GM12864 (cell line): ENCODE results near the gene FOXN1.

Experiments
- DNase-seq: peaks from one replicate; pipeline ENCODE4 v3.0.0-alpha.2; 2011; ENCODE audit warnings: low read depth
- H3K4me3 ChIP-seq: 2 replicates; pipeline ENCODE4 v1.5.1; 2011; ENCODE audit warnings: mild to moderate bottlenecking, low read depth, low read length, control low read depth
- CTCF ChIP-seq: IDR thresholded peaks from 2 replicates; pipeline ENCODE4 v1.5.1; 2011; ENCODE audit warnings: low read depth, mild to moderate bottlenecking, moderate library complexity, low read length, control low read depth, inconsistent platforms; ENCODE audit errors: missing control alignments

FOXN1 gene

GRCh38 chr17:28547623-28548416 is 41.7 kb downstream of the FOXN1 start:
- peak; percentile 64 for DNase-seq

DNA sequence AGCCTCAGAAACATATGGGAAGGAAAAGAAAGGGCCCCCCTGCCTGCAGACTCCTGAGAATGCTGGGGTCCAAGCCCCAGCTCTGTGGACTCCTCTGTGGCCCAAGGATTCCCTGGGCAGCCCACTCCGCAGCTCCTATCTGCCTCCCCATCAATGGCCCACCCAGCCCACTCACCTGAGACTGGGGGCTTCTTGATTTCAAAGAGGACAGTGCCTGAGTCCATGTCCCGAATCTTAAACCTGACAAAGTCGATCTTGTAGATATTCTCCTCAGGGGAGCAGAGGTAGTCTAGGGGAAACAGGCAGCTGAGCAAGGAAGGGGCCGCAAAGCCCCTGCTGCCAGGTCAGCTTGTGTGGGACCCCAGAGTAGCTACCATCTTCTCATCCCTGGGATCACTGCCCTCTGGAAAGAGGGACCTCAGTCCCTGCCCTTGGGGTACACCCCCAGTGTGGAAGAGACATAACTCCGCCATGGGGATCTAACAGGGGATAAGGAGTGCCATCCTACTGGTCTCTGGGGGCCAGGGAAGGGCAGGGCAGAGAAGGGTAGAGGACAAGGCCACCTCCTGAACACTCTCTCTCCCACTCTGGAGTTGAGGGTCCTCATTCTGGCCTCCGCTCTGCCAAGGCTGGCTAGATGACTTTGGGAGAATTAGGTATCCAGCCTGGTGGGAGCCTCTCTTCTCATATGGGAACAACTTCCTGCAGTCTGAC is 42.4 kb downstream of the FOXN1 start:
- TF ChIP-seq CTCF = no peak
- no peak overlapping the region for H3K4me3 ChIP-seq
- DNase-seq = no peak

More at GRCh38 chr17:28547623-28548416, 41.7 kb downstream of the FOXN1 start:
- H3K4me3 ChIP-seq = peak overlapping the region; percentile 16
- peak; percentile 95 for TF ChIP-seq CTCF

DNA sequence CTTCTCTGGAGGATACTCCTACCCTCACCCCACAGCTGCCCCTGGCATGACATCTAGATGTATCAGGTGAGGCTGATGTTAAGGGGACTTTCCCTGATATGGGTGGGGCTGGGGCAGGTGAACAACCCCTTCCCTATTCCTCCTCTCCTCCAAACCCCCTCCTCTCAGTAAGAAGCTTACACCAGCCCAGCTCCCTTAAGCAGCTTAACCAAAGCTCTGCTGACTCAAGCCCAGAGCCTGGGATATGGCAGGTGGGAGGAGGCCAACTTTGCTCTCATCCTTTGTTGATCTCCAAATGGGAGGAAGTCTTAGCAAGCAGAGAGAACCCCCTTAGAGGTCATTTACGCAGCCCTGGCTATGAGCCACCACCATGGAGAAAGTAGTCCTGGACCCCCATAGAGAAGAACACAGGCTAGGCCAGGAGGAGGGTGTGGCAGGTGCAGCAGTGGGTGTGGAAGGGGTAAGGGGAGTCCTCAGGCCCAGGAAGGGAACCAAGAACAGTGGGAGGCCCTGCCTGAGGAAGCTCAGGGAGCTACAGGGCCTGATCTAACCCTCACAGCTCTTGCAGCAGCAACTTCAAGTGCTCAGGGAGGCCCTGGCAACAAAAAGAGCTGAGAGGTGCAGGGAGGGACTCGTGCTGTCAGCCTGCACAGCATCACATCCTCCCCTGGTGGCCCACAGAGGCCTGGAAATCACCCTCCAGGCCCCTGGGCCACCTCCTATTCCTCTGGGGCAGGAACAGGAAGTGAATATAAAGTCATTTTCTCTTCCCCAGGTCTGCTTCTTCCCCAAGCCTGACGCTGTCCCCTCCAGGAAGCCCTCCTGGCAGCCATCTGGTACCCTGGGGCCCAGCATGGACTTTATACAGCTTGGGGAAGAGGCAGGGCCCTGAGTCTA is 43.3 kb downstream of the FOXN1 start:
- TF ChIP-seq CTCF = no peak
- peak; percentile 60 for DNase-seq
- H3K4me3 ChIP-seq = peak overlapping the region; percentile 31

- no peak for DNase-seq
- TF ChIP-seq CTCF = no peak
- H3K4me3 ChIP-seq = peak overlapping the region; percentile 82
These were observed 44.7 kb downstream of the FOXN1 start for GRCh38 chr17:28550858-28551257.

GRCh38 chr17:28551421-28552175 is 45.5 kb downstream of the FOXN1 start:
- no peak for TF ChIP-seq CTCF
- no peak for DNase-seq
- H3K4me3 ChIP-seq = peak overlapping the region; percentile 82
